Fibroblast of pulmonary artery (primary cell): Measurements from ENCODE around the gene BARHL2.

ENCODE experiments used
- DNase-seq: peaks from one replicate; pipeline ENCODE4 v3.0.0-alpha.2; 2010; ENCODE audit warnings: low read depth
- H3K4me3 ChIP-seq: replicated peaks from 2 replicates; pipeline ENCODE4 v1.5.1; 2011; ENCODE audit warnings: low read depth, mild to moderate bottlenecking, control low read depth, low read length, moderate library complexity
- CTCF ChIP-seq: IDR thresholded peaks from 2 replicates; pipeline ENCODE4 v1.5.1; 2011; ENCODE audit warnings: mild to moderate bottlenecking, control low read depth, low read length, inconsistent platforms; ENCODE audit errors: missing control alignments

BARHL2 gene

GRCh38 chr1:90694846-90695245 is 22.3 kb downstream of the BARHL2 start:
- no peak overlapping the region for H3K4me3 ChIP-seq
- no peak for TF ChIP-seq CTCF
- DNase-seq: no peak

- H3K4me3 ChIP-seq: no peak overlapping the region
- TF ChIP-seq CTCF: no peak
- DNase-seq: no peak
These were observed 29.4 kb downstream of the BARHL2 start for GRCh38 chr1:90687747-90688146.

GRCh38 chr1:90675161-90675847 is 41.8 kb downstream of the BARHL2 start:
- no peak overlapping the region for H3K4me3 ChIP-seq
- no peak for DNase-seq
- TF ChIP-seq CTCF: no peak

- DNase-seq: no peak
- no peak overlapping the region for H3K4me3 ChIP-seq
- no peak for TF ChIP-seq CTCF
These were observed 45.4 kb downstream of the BARHL2 start for GRCh38 chr1:90671741-90672140.

GRCh38 chr1:90671251-90671650 is 45.9 kb downstream of the BARHL2 start:
- no peak for TF ChIP-seq CTCF
- no peak overlapping the region for H3K4me3 ChIP-seq
- no peak for DNase-seq
